ENCODE data around the gene ADRA2C. TPM values are rescaled to one million over a fixed set of nuclear protein-coding genes. Genes with fewer than 3 reads are reported as not detected.

The ADRA2C gene
- total and polyA plus RNA-seq, 2 of the 13 experiments (the other 11 are each of a cell fraction or from before 2014, with no cell fraction given) = 15.4 to 69.7 TPM

GRCh38 chr4:3735196-3735595 lies 31.0 kb upstream of the ADRA2C start (continued):
- TF ChIP-seq KDM5A (IDR thresholded peaks at IDR 0.05; ENCODE audit: borderline replicate concordance, low read length) (no peak), ZNF280D (CRISPR knock-in tag; IDR thresholded peaks at IDR 0.05) (no peak), NFIB (CRISPR knock-in tag; IDR thresholded peaks at IDR 0.05; ENCODE audit: borderline replicate concordance) (no peak)

- TF ChIP-seq ASH2L (IDR thresholded peaks at IDR 0.05; ENCODE audit: insufficient read length, low read depth, low read length) = no peak
- no peak for TF ChIP-seq PRDM4 (CRISPR knock-in tag; IDR thresholded peaks at IDR 0.05; ENCODE audit: borderline replicate concordance)
- in situ Hi-C loops (cut with HindIII; ENCODE audit: extremely low pct_ligation_motif_present, low pct_unique_long_range_greater_than_20kb) (no loop called here), intact Hi-C loops (cut with micrococcal nuclease; ENCODE audit: unreplicated experiment) (no loop called here)
- Histone ChIP-seq H3K36me3 (replicated peaks in 1 of 2; ENCODE audit: control insufficient read depth in 1 of 2, insufficient read depth in 2 of 2, low read length in 2 of 2) (no peaks in the 10 kb centered on the region), H3K9ac (ENCODE audit: insufficient read depth, low read depth, low read length) (no peak overlapping the region), H3K4me2 (ENCODE audit: low read depth, low read length) (no peak overlapping the region), H3K27me3 (ENCODE audit: control insufficient read depth in 1 of 2, insufficient read depth in 2 of 2, low read length in 2 of 2) (peaks cover 8 to 89% of the 10 kb centered on the region in 2 experiments), H3K4me3 (replicated peaks in 1 of 3; ENCODE audit: insufficient read depth in 1 of 3, low read depth in 2 of 3, low read length in 3 of 3) (no peak overlapping the region), H3K9me3 (ENCODE audit: low read length) (no peaks in the 10 kb centered on the region), H4K20me1 (ENCODE audit: insufficient read depth, low read length) (no peaks in the 10 kb centered on the region), H3K79me2 (ENCODE audit: insufficient read depth, low read length) (no peaks in the 10 kb centered on the region), H3K4me1 (ENCODE audit: insufficient read depth, low read length) (no peaks in the 10 kb centered on the region), H3K27ac (ENCODE audit: extremely low read length, insufficient read depth, low read length) (no peak overlapping the region), H2AFZ (ENCODE audit: low read length) (no peak overlapping the region)
- ChIA-PET POLR2A (no interaction called here), CTCF (ENCODE audit: low intra/inter-chr PET ratio, low total read pairs) (no interaction called here)
- WGBS (ENCODE audit: low lambda C conversion rate) = 3% methylated on average over 5 of the region's 5 CpGs
- FAIRE-seq = no peak
- BruUV-seq (replicated peaks) = no TSS peak
- DNase-seq (ENCODE audit: low spot score) = no peak
- no peak for ATAC-seq
Observed at GRCh38 chr4:3736290-3736689, 29.9 kb upstream of the ADRA2C start.

Measured in HepG2 (cell line).